Activated B cell treated with CpG ODN at 0.5 μM for 24 hours (primary cell): Measurements from ENCODE around the gene EFNB3. TPM values are rescaled to one million over a fixed set of nuclear protein-coding genes. Genes with fewer than 3 reads are reported as not detected.

Experiments
- ATAC-seq: fragments of 200-7000 bp; cut with Tn5 transposase; one replicate; pipeline ENCODE4 v1.10.0; 2021; ENCODE audit warnings: low read depth, mild to moderate bottlenecking, moderate library complexity
- CTCF ChIA-PET: fragments of 350-600 bp; sonication (Branson Sonifier 250); formaldehyde crosslinking; loops from one replicate; lab custom pipeline; 2021; ENCODE audit warnings: antibody characterized with exemption; lab: Charles Lee
- POLR2A ChIA-PET: fragments of 350-600 bp; sonication (Branson Sonifier 250); formaldehyde crosslinking; loops from one replicate; lab custom pipeline; 2021; ENCODE audit warnings: antibody characterized with exemption; lab: Charles Lee
- DNase-seq: peaks from one replicate; pipeline ENCODE4 v3.0.0; 2022
- H3K27ac Mint-ChIP-seq: one replicate; pipeline ENCODE4 v1.8.0; 2020; ENCODE audit warnings: mixed read lengths
- H3K27me3 Mint-ChIP-seq: one replicate; pipeline ENCODE4 v1.8.0; 2021; ENCODE audit warnings: mixed read lengths
- H3K36me3 Mint-ChIP-seq: one replicate; pipeline ENCODE4 v1.8.0; 2021; ENCODE audit warnings: low read depth, mixed read lengths
- H3K4me1 Mint-ChIP-seq: one replicate; pipeline ENCODE4 v1.8.0; 2021; ENCODE audit warnings: mixed read lengths
- H3K4me3 Mint-ChIP-seq: one replicate; pipeline ENCODE4 v1.8.0; 2020; ENCODE audit warnings: mild to moderate bottlenecking, mixed read lengths
- H3K9me3 Mint-ChIP-seq: one replicate; pipeline ENCODE4 v1.8.0; 2020; ENCODE audit warnings: mixed read lengths
- intact Hi-C: fragments of 100-400 bp; cut with micrococcal nuclease; formaldehyde crosslinking; loops from one replicate; pipeline ENCODE4 v1.15.1; 2024
- total RNA-seq: library from RNA; stranded (reverse); gene quantifications from 2 replicates; pipeline ENCODE4 v1.2.3, GENCODE V29; 2022
- TF ChIP-seq, protein P1 (sequence below): fragments of 200-600 bp; IDR thresholded peaks from one replicate; pipeline ENCODE4 v1.8.0; 2022; ENCODE audit warnings: antibody characterized with exemption, mild to moderate bottlenecking

Gene EFNB3, protein sequence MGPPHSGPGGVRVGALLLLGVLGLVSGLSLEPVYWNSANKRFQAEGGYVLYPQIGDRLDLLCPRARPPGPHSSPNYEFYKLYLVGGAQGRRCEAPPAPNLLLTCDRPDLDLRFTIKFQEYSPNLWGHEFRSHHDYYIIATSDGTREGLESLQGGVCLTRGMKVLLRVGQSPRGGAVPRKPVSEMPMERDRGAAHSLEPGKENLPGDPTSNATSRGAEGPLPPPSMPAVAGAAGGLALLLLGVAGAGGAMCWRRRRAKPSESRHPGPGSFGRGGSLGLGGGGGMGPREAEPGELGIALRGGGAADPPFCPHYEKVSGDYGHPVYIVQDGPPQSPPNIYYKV
- not detected in 2 replicates for total RNA-seq

DNA sequence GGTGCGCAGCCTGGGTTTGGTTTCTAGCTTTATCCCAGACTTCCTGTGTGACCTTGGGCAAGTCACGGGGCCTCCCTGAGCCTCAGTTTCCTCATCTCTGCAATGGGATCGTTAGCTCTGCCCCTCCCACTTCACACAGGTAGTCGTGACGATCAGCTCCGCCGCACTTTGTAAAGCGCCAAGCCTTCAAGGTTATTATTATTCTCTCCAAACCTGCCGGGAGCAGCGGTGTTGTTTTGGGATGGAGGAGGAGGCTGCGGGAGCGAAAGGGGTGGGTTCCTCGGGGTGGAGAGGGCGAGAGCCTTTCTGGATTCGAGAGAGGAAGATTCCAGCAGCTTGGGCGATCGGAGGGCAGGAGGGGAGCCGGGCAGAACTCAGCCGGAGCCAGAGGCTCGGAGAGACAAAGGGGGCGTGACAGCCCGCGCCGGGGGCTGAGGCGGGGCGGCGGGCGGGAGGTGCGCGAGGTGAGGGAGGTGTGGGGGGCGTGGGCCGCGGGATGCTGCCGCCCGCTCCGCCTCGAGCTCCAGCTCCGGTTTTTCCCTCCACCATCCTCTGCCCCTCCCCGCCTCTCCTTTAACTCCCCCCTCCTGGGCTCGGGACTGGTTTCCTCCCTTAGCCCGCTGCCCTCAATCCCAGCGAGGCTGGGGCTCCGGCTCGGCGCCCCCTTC lies at the start of gene EFNB3:
Gene EFNB3 (plus strand): TSS at position 602 of the 668 bp plus-strand sequence. CDS start 397 bp downstream, outside the sequence.
- peaks cover 40% of the 10 kb centered on the region for H3K27me3 Mint-ChIP-seq
- POLR2A ChIA-PET = interaction anchor here (0.6 to 1.0 kb wide), 2 partner anchors 17 to 19 kb away, joined by 3 to 6 read pairs; partner anchors contain the start of genes TP53 and WRAP53

DNA sequence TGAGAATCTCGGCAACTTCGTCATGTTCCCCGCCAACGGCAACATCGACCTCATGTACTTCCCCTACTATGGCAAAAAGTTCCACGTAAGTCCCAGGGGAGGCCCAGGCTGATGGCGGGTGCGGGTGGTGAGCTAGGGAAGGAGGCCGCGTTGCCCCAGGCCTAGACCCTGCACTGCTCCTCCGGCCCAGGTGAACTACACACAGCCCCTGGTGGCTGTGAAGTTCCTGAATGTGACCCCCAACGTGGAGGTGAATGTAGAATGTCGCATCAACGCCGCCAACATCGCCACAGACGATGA lies 49.5 kb upstream of the EFNB3 start:
- H3K4me3 Mint-ChIP-seq = no peak overlapping the region
- ATAC-seq = peak; percentile 59
- intact Hi-C loops = no loop called here
- H3K27ac Mint-ChIP-seq = no peak overlapping the region
- DNase-seq = no peak
- TF ChIP-seq, protein P1, sequence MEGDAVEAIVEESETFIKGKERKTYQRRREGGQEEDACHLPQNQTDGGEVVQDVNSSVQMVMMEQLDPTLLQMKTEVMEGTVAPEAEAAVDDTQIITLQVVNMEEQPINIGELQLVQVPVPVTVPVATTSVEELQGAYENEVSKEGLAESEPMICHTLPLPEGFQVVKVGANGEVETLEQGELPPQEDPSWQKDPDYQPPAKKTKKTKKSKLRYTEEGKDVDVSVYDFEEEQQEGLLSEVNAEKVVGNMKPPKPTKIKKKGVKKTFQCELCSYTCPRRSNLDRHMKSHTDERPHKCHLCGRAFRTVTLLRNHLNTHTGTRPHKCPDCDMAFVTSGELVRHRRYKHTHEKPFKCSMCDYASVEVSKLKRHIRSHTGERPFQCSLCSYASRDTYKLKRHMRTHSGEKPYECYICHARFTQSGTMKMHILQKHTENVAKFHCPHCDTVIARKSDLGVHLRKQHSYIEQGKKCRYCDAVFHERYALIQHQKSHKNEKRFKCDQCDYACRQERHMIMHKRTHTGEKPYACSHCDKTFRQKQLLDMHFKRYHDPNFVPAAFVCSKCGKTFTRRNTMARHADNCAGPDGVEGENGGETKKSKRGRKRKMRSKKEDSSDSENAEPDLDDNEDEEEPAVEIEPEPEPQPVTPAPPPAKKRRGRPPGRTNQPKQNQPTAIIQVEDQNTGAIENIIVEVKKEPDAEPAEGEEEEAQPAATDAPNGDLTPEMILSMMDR = no peak
- ChIA-PET POLR2A (interaction anchor here (0.5 to 1.8 kb wide), 2 partner anchors 31 to 592 kb away, joined by 3 to 7 read pairs; partner anchors contain the start of gene CTC1), CTCF (no interaction called here)
- H3K27me3 Mint-ChIP-seq = peaks cover 17% of the 10 kb centered on the region
- no peaks in the 10 kb centered on the region for H3K36me3 Mint-ChIP-seq
- no peaks in the 10 kb centered on the region for H3K9me3 Mint-ChIP-seq
- H3K4me1 Mint-ChIP-seq = peaks cover 15% of the 10 kb centered on the region

More for the DNA sequence above, at the start of gene EFNB3:
- peak; percentile 12 for ATAC-seq
- TF ChIP-seq, protein P1 = no peak
- CTCF ChIA-PET = no interaction called here
- no peak within 1 kb of the TSS for H3K27ac Mint-ChIP-seq
- DNase-seq = no peak
- H3K4me1 Mint-ChIP-seq = peaks cover 20% of the 10 kb centered on the region
- intact Hi-C loops = no loop called here
- no peaks in the 10 kb centered on the region for H3K9me3 Mint-ChIP-seq
- H3K36me3 Mint-ChIP-seq = peaks cover 29% of the 10 kb centered on the region
- peak within 1 kb of the TSS; percentile 64 for H3K4me3 Mint-ChIP-seq

DNA sequence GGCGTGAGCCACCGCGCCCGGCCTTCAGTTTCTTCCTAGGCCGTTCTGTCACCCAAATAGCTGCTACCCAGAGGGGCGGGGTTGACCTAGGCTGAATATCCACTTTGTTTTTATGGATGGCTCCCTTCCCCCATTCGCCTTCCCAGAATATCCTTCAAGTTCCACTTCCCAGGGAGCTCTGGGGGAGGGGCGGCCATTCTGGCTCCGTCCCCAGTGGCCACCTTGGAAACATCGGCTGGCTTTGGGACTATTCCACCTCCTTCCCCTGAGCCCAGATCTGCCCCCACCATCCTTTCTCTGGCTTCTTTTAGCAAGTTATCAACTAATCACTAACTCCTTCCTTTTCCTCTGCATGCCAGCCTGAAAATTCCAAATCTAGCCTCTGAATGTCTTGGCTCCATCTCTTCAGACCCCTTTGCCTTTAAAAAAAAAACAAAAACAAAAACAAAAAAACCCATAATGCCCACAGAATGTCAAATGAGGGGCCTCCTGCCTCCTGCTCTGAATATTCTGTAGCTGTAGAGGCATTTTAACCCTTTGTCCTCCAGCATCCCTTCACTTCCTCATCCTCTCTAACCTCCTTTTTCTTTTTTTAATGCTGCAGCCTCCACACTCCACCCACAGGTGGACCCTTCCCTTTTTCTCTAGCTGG lies 47.9 kb upstream of the EFNB3 start:
- TF ChIP-seq, protein P1 = no peak
- H3K27me3 Mint-ChIP-seq = peaks cover 7% of the 10 kb centered on the region
- intact Hi-C loops = no loop called here
- H3K36me3 Mint-ChIP-seq = no peaks in the 10 kb centered on the region
- ATAC-seq = no peak
- no peak for DNase-seq
- H3K27ac Mint-ChIP-seq = no peak overlapping the region
- no peaks in the 10 kb centered on the region for H3K9me3 Mint-ChIP-seq
- CTCF ChIA-PET = no interaction called here
- POLR2A ChIA-PET = interaction anchor here (1.4 kb wide), 1 partner anchor 16 kb away, joined by 3 read pairs; no protein-coding TSS in a partner anchor
- H3K4me3 Mint-ChIP-seq = no peak overlapping the region
- peaks cover 4% of the 10 kb centered on the region for H3K4me1 Mint-ChIP-seq

DNA sequence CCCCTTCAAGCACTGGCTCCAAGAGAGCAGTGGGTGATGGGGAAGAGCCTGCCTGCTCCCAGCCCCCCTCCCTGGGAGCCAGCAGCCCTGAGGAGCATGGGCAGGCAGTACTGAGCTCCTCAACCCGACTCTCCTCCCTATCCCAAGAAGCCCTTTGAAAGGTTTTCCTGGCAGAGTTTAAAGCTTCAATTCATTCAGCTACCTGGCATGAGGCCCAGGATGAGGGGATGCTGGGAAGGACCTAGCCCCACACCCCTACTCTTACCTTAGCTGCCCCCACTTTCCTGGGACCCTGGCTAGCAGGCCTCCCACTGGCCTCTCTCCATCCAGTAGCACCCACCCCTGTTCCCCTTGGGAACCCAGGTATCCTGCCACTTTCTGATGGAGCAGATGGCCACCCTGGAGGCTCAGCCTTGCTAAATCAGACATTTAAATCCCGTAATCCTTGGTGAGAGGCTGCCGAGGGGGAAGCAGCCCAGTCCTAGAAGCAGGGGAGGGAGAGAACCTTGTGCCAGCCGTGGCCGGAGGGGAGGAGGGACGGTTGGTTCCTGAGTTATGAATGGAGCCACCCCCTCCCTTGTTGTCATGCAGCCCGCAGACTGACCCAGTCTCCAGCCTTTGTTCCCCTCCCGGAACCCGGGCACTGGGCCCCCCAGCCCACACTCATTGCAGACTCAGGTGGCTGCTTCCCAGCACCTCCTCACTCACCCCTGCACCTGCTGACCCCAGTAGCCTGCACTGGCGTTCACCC lies 37.2 kb upstream of the EFNB3 start:
- Mint-ChIP-seq H3K4me1 (no peaks in the 10 kb centered on the region), H3K4me3 (no peak overlapping the region), H3K27ac (no peak overlapping the region), H3K9me3 (no peaks in the 10 kb centered on the region), H3K36me3 (peaks cover 58% of the 10 kb centered on the region), H3K27me3 (no peaks in the 10 kb centered on the region)
- intact Hi-C loops = no loop called here
- no peak for DNase-seq
- CTCF ChIA-PET = no interaction called here
- TF ChIP-seq, protein P1 = no peak
- no peak for ATAC-seq
- POLR2A ChIA-PET = interaction anchor here (0.6 to 2.2 kb wide), 3 partner anchors 12 to 544 kb away, joined by 5 to 9 read pairs (median 8); partner anchors contain the start of gene TP53
